Suprapubic skin (tissue), 4 donors: ENCODE data around the gene STUM.

Source experiments
- EP300 ChIP-seq: sonication (generic); formaldehyde crosslinking; IDR thresholded peaks from one replicate; pipeline ENCODE4 v1.6.1; 2017; ENCODE audit warnings: antibody characterized with exemption
- POLR2A ChIP-seq, 2 donors: fragments of 450-650 bp; IDR thresholded peaks; one replicate each; pipeline ENCODE4 v1.6.1; 2017; ENCODE audit warnings: antibody characterized with exemption in 2 of 2, mild to moderate bottlenecking in 2 of 2, moderate library complexity in 2 of 2
- POLR2AphosphoS5 ChIP-seq, 3 donors: sonication (generic); formaldehyde crosslinking; IDR thresholded peaks; one replicate each; pipeline ENCODE4 v1.6.1; 2017; ENCODE audit warnings: antibody characterized with exemption in 3 of 3
- TF ChIP-seq, protein P1 (sequence below), 2 donors: fragments of 200-600 bp in 1 of 2; fragments of 450-650 bp in 1 of 2; sonication (generic) in 1 of 2; IDR thresholded peaks; one replicate each; pipeline ENCODE4 v1.5.1; 2016 to 2019; ENCODE audit warnings: antibody characterized with exemption in 2 of 2, mild to moderate bottlenecking in 1 of 2, moderate library complexity in 1 of 2

DNA sequence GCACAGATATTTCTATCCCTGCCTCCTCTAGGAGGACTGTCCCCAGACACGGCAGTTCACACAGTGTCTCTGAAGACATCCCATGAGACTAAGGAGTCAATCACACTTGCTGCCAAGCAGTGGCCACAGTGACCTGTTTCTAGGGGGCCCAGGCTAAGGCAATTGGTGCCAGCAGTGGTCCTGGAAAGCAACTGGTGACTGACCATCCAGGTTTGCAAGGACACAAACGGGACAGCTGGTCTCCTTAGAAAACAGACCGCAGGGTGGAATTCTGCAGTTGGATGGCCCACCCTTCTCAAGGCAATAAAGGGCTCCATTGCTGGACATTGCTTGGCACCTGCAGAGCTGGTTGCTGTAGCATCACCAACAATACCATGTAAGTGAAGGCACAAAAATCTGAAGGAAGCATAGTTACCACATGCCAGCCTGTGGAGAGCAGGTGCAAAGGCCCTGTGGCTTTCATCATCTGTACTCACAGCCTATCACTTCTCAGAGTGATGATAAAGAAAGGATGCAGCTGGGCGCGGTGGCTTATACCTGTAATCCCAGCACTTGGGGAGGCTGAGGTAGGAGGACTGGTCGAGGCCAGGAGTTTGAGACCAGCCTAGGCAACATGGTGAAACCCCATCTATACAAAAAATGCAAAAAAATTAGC lies 81.5 kb downstream of the STUM start:
- TF ChIP-seq, protein P1, sequence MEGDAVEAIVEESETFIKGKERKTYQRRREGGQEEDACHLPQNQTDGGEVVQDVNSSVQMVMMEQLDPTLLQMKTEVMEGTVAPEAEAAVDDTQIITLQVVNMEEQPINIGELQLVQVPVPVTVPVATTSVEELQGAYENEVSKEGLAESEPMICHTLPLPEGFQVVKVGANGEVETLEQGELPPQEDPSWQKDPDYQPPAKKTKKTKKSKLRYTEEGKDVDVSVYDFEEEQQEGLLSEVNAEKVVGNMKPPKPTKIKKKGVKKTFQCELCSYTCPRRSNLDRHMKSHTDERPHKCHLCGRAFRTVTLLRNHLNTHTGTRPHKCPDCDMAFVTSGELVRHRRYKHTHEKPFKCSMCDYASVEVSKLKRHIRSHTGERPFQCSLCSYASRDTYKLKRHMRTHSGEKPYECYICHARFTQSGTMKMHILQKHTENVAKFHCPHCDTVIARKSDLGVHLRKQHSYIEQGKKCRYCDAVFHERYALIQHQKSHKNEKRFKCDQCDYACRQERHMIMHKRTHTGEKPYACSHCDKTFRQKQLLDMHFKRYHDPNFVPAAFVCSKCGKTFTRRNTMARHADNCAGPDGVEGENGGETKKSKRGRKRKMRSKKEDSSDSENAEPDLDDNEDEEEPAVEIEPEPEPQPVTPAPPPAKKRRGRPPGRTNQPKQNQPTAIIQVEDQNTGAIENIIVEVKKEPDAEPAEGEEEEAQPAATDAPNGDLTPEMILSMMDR (IDR thresholded peaks at IDR 0.05): no peak
- TF ChIP-seq POLR2A (IDR thresholded peaks at IDR 0.05) (no peak), POLR2AphosphoS5 (IDR thresholded peaks at IDR 0.05) (no peak), EP300 (no peak)
